ENCODE results near the gene RIOK1.
"Not testable (repeated sequence)": the region's sequence is repeated elsewhere in the genome, so short reads cannot be mapped to it uniquely, and the experiment has no call there.

RIOK1 gene

DNA sequence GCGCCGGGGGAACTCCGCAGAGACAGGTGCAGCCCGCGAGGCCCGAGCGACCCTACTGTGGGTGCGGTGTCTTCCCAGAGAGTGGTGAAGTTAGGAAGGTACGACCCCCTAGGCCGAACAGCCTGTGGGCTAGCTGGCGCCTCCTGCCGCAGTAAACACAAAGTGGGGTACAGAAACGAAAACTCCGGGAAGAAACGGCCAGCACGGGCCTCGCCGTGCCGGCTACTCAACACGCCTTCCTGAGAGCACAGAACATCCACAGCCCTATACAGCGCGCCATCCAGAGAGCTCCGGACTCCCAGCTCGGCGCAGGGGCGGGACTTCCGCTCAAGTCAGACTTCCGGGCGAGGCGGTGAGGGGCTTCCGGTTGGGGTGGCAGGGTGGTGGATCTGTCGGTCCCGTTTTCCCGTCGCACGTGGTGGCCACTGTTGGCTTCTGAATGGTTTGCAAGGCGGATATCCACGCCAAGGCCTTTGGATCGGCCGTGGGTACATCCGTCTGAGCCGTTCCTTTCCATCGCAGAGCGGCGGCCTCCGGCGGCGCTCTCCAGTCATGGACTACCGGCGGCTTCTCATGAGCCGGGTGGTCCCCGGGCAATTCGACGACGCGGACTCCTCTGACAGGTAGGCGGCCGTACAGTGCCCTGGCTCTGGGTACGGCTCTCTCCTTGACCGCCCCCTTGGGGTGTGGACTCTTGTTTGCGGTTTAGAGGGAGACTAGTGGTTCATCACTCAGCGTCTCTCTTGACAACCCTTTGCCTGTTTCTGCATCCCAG lies at the start of gene RIOK1, which contains the start of gene CAGE1:
Gene RIOK1, plus strand, starts transcription at position 358 of the 775 bp plus-strand sequence. Its CDS starts 195 bp downstream, at position 553.
Gene CAGE1, minus strand, starts transcription at position 292 of the 775 bp plus-strand sequence. CDS start 2,569 bp downstream, outside the sequence.
- peak; percentile 78 for DNase-seq

DNA sequence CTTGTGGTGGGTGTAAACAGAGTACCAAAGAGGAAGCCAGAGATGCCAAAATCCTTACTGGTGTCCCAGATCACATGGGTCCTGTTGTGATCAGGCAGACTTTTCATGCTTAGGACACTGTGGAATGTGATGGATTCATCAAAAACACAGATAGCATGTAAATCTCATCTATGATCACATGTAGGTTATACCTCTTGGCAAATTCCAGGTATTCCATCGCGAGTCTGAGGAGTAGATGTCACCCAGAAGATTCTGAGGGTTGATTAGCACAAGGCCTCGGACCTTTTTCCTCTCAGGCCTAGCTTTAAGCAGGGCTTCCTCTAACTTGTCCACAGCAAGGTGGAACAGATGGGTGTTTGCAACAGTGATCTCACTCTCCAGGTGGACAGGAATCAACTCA lies 48.3 kb upstream of the RIOK1 start:
- DNase-seq: no peak

DNA sequence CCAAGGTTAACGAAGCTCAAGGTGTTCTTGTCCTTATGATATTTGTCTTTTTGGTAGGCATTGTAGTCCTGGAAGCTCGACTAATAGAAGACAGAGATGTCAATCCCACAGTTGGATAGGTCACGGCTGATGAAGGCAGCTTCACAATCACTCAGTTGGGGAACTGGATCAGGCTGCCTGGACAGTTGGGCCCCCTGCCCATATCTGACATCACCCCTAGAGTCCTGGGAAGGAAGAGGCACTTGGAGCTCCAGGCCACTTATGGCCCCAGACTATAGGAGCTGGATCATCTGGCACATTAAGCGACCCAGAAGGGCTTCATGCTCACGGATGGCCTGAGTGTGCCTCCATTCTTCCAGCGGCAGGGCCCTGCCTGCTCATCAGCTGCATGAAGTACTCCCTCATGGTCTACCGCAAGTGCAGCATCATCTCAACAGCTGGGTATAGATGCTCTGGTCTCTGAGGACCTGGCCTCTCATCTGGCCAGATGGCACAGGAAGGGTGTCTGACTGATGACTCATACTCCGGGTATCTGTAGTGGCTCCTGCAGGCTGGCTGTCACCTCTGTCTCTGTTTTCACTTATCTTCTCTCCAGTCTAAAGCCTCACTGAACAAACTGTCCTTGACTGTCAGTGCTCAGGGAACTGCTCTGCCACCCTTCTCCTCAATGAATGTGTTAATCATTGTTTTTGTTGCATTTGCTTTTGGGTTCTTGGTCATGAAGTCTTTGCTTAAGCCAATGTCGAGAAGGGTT lies 47.4 kb upstream of the RIOK1 start:
- no peak for DNase-seq

DNA sequence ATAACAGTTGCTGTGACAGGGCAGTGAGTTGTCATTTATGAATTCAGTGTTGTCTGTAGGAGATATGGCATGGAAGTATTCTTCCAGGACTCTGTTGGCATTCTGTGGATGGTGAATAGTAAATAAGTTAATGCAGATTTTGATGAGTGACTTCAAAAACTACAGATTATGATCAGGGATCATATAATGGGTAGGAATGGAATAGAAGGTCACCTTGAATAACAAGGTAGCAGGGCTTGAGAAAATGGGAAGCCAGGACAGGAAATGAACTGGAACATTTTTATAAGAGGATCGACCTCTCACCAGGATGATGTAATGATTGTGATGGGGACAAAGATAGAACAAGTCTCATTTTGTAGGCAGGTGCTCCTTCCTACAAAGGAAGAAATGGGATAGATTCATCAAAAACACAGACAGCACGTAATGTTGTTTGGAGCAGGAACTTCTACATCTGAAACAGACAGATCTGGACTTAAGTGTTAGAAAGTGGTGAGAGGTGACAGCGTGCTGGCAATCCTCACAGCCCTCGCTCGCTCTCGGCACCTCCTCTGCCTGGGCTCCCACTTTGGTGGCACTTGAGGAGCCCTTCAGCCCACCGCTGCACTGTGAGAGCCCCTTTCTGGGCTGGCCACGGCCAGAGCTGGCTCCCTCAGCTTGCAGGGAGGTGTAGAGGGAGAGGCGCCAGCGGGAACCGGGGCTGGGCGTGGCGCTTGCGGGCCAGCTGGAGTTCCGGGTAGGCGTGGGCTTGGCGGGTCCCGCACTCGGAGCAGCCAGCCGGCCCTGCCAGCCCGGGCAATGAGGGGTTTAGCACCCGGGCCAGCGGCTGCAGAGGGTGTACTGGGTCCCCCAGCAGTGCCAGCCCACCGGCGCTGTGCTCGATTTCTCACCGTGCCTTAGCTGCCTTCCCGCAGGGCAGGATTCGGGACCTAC lies 45.8 kb upstream of the RIOK1 start:
- DNase-seq: no peak

DNA sequence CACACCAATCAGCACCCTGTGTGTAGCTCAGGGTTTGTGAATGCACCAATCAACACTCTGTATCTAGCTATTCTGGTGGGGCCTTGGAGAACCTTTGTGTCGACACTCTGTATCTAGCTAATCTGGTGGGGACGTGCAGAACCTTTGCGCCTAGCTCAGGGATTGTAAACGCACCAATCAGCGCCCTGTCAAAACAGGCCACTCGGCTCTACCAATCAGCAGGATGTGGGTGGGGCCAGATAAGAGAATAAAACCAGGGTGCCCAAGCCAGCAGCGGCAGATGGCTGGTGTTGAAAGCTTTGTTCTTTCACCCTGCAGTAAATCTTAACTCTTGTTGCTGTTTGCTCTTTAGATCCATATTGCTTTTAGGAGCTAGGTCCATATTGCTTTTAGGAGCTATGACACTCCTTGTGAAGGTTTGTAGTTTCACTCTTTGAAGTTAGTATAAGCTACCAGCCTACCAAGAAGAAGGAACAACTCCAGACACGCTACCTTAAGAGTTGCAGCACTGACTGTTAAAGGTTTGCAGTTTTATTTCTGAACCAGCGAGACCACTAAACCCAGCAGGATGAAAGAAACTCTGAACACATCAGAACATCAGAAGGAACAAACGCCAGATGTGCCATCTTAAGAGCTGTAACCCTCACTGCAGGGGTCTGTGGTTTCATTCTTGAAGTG lies 44.7 kb upstream of the RIOK1 start:
- DNase-seq: not testable (repeated sequence)

DNA sequence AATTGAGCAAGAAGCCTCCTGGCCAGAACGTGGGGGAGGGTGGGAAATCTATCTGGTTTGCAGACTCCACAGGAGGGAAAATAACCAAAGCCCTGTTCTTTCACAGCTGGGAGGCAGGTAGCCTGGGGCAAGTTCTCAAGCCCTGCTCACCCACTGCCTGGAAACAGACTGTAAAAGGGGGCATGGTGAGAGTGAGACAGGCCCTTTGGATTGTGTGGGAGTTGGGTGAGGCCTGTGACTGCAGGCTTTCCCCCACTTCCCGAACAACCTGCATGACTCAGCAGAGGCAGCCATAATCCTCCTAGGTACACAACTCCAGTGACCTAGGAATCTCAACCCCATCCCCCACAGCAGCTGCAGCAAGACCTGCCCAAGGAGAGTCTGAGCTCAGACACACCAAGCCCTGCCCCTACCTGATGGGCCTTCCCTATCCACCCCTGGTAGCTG lies 42.0 kb upstream of the RIOK1 start:
- peak; percentile 12 for DNase-seq

DNA sequence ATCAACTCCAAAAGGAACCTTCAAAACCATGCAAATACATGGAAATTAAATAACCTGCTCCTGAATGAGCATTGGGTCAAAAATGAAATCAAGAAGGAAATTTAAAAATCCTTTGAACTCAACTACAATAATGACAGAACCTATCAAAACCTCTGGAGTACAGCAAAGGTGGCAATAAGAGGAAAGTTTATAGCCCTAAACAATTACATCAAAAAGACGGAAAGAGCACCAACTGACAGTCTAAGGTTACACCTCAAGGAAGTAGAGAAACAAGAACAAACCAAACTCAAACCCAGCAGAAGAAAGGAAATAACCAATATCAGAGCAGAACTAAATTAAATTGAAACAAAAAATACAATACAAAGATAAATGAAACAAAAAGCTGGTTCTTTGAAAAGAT lies 39.0 kb upstream of the RIOK1 start:
- DNase-seq: not testable (repeated sequence)

DNA sequence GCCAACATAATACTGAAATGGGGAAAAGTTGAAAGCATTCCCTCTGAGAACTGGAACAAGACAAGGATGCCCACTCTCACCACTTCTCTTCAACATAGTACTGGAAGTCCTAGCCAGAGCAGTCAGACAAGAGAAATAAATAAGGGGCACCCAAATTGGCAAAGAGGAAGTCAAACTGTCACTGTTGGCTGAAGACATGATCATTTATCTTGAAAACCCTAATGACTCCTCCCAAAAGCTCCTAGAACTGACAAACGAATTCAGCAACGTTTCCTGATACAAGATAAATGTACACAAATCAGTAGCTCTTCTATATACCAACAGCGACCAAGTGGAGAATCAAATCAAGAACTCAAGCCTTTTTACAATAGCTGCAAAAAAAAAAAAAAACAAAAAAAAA lies 37.7 kb upstream of the RIOK1 start:
- DNase-seq: not testable (repeated sequence)

DNA sequence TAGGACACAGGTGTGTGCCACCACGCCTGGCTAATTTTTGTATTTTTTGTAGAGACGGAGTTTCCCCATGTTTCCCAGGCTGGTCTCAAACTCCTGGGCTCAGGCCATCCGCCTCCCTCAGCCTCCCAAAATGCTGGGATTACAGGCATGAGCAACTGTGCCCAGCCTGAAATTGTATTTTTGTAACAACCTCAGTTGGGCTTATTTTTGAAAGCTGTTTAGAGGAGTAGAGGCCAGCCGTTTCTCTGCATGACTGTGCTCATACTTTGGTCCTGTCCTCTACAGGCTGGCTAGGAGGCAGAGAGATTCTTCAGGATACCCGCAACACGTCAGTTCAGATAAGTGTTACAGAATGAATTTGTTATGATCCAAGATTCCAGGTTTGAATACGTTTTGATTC lies 22.2 kb upstream of the RIOK1 start:
- no peak for DNase-seq

DNA sequence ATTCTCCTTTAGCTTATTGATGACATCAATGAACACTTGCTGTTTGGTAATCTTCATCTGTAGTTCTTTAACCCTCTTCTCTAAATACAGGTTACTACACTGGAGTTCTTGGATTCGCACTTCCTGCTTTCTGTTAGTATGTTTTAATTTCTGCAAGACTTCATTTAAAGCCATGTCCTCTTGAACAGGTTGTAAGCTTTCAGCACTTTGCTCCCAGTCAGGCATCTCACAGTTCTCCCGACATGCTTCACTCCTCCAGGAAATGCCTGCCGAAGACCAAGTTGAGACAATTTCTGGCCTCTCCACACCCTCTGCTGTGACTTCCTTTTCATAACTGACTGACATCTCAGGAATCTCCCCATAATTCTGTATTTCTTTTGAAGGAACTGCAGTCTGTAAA lies 15.9 kb upstream of the RIOK1 start:
- no peak for DNase-seq

DNA sequence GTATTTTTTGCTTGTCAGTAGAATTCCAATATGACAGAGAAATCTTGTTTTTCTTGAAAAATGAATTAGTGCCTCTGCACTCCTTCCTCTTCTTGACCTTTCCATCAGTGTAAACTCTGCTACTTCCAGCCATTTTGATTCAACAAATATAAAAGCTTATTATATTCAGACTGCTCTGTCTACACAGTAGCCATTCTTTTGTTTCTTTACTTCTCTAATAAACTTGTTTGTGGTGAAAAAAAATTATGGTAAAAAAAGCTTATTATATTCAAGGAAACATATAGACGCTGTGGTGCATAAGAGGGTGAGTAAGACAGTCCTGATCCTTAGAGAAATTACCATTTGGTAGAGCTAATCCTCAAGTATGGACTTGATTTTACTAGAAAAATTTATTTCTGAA lies 11.6 kb upstream of the RIOK1 start:
- no peak for DNase-seq

DNA sequence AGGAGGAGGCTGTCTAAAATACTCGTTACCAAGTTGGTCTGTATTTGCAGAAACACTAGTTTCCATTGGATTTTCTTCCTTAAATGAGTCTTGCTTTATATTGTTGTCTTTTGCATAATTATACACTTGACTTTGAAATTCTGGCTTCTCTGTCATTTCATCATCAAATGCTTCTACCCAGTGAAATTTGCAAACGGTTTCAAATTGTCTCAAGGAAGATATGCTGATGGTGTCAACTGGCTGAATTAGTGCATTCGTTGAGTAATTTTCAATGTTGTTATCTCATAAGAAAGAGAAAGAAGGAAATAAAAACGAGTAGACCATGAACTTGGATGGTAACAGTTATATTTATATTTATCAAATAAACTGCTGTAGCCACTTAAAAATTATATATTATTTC lies 10.9 kb upstream of the RIOK1 start:
- no peak for DNase-seq

DNA sequence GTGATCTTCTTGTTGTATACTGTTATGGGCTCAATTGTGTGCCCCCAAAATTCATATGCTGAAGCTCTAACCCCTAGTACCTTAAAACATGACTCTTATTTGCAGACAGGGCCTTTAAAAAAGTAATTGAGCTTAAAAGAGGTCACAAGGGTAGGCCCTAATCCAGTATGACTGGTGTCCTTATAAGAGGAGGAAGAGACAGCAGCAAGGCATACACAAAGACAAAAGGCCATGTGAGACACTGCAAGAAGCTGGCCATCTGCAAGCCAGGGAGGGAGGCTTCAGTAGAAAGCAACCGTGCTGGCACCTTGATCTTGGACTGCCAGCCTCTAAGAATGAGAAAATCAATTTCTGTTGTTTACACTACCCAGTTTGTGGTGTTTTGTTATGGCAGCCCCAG lies 8.5 kb upstream of the RIOK1 start:
- DNase-seq: no peak

DNA sequence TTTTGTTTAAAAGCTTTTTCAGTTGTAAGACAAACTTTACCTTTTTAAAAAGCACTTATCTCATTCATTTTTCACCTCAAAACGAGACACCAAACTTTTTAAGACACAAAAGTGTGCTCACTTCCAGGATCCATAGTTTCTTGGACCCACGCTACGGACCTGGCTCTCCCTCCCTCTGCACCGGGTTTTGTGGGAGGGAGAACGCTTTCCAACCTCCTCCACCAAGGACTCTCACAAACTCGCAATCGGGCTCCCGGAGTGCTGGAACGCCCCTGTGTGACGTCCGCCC lies 502 bp upstream of the RIOK1 start:
- no peak for DNase-seq

DNA sequence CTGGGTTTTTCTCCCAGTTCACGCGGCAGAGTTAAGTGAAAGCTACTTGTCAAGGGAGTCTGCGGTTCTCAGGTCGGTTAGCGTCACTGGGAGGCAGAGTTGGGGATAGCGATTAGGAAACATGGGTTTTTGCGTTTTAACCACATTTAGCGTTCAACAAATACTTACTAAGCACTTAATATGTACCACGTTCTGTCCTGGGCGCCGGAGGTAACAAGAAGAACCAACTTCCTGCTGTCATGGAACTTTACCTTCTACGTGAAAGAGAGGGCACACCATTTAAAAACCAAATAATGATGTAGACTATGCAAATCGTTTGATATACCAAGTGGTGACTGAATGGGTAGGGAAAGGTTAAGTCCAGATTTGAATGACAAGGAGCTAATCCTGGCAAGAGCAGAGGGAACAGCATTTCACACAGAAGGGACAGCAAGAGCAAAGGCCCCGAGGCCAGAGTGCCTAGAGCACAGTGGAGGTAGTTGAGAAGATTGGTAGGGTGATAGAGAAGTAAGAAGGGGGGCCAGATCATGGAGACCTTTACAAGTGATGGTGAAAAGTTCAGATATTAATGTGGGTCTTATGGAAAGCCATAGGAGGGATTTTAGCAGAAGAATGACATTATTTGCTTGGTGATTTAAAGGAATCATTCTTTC lies 744 bp downstream of the RIOK1 start:
- no peak for DNase-seq

DNA sequence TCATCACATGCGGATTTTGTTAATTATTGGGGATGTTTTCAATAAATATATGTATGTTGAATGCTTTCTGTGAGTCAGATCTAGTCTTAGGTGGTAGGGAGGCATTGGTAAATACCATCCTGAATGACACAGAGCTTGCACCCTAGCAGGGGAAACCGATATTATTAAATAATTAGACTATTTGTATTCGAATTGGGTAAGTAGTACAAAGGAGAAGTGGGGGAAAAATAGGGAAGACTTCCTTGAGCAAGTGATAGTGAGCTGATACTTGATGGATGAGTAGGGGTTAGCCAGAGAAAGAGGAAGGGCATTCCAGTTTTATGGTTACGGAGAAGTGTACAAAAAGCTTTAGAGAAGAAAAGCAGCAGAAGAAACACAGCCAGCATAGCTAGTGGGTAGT lies 1.5 kb downstream of the RIOK1 start:
- no peak for DNase-seq

DNA sequence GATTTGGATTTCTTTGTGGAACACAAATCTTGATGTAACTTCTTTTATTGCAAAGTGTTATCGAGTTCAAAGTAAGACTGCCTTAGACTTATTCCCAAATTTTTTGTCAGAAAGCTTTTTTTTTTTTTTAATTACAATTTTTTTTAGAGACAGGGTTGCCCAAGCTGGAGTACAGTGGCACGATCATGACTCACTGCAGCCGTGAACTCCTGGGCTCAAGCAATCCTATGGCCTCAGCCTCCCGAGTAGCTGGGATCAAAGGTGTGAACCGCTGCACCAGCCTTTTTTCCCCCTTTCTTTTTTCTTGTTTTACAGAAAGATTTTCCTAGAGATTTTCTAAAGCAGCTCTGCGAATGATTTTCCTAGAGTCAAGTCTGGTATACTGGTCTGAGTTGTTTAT lies 2.8 kb downstream of the RIOK1 start:
- no peak for DNase-seq

DNA sequence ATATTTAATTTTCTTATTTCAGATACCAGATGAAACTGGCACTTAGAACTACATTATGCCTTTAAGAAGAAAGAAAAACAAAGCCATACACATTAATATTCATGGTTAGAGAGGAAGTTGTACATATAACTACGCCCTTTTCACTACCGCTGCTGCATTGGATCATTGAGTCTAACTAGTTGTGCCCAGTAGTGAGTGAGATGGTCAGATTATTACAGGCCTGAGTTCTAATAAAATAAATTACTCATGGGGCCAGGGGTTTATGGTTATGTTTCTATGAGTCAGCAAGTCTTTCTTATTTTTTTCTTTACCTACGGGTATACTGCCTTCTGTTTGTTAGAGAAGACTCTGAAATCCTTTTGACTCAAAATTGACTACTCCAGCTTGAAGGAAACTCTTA lies 11.5 kb downstream of the RIOK1 start:
- DNase-seq: no peak

DNA sequence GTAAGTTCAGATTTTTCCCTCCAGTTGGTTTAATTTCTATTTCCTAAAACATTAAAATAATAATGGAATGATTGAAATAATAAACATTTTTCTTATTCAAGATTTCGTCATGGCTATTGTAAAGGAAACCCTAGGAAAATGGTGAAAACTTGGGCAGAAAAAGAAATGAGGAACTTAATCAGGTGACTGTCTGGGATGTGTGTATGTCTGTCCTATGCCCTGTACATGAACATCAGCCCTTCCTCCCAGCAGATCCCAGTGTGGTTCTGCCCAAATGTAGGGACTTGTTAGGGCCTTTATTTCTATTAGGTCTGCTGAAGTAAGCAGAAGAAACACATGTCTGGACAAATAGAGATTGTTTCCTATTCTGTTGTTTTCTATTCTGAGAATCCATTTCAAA lies 13.1 kb downstream of the RIOK1 start:
- DNase-seq: no peak

DNA sequence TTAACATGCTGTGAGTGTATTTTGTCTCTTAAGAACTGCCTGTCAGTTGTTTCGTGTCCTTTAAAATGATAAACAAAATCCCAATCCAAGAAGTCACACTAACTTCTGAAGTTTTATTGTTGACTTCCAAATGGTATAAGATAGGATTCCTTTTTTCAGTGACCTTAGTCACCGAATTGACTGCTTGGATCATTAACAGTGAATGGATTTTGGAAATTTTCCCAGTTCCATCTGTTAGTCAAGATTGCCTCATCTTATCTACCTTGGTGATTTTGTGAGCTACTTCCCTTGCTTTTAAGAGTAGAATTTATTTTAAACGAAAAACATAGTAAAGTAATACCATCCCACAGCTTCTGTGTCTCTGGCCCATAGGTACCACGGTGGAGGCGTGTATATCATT lies 14.9 kb downstream of the RIOK1 start:
- DNase-seq: no peak

DNA sequence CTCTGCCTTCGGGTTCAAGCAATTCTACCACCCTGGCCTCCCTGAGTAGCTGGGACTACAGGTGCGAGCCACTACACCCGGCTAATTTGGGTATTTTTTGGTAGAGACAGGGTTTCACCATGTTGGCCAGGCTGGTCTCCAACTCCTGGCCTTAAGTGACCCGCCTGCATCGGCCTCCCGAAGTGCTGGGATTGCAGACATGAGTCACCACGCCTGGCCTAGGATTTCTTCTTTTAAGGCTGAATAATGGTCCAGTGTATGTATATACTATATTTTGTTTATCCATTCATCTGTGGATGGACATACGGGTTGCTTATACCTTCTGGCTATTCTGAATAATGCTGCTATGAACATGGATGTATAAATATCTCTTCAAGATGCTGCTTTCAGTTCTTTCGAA lies 17.1 kb downstream of the RIOK1 start:
- no peak for DNase-seq

DNA sequence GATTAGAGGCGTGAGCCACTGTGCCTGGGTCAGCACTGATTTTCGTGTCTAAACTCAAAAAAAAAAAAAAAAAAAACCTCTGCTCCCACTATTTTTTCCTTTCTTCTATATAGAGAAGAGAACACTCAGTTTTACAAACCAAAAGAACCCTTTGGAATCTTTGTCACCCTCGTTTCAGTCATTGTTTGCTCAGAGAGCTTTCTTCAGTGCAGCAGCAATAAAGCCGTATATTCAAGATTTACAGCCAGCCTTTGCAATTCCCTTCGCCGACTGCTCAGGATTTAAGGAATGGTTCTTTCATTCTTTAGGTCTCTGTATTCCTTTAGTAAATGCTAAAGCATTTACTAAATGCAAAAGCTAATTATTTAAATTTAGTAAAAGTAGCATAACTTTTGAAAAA lies 20.1 kb downstream of the RIOK1 start:
- no peak for DNase-seq
